ENCODE measurements around the gene ZNF672. TPM values are rescaled to one million over a fixed set of nuclear protein-coding genes. Genes with fewer than 3 reads are reported as not detected.

ZNF672 gene
- polyA plus RNA-seq, 1 experiment, result 17.1 TPM

- TF ChIP-seq, protein P1, sequence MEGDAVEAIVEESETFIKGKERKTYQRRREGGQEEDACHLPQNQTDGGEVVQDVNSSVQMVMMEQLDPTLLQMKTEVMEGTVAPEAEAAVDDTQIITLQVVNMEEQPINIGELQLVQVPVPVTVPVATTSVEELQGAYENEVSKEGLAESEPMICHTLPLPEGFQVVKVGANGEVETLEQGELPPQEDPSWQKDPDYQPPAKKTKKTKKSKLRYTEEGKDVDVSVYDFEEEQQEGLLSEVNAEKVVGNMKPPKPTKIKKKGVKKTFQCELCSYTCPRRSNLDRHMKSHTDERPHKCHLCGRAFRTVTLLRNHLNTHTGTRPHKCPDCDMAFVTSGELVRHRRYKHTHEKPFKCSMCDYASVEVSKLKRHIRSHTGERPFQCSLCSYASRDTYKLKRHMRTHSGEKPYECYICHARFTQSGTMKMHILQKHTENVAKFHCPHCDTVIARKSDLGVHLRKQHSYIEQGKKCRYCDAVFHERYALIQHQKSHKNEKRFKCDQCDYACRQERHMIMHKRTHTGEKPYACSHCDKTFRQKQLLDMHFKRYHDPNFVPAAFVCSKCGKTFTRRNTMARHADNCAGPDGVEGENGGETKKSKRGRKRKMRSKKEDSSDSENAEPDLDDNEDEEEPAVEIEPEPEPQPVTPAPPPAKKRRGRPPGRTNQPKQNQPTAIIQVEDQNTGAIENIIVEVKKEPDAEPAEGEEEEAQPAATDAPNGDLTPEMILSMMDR (IDR thresholded peaks at IDR 0.05; ENCODE audit: insufficient read depth, low read depth, low read length), result no peak
- CTCF ChIA-PET, result interaction anchor here (2.0 kb wide), 1 partner anchor 12 kb away, joined by 8 read pairs; no protein-coding TSS in a partner anchor
- Histone ChIP-seq H3K27me3 (ENCODE audit: control insufficient read depth, insufficient read depth, low read length) (no peaks in the 10 kb centered on the region), H3K4me3 (ENCODE audit: low read depth, low read length) (no peak overlapping the region), H3K36me3 (ENCODE audit: control insufficient read depth, insufficient read depth, low read length) (peaks cover 12% of the 10 kb centered on the region)
- no peak for DNase-seq (ENCODE audit: low read depth)
- POLR2A ChIA-PET, result no interaction called here
These were observed 15.8 kb downstream of the ZNF672 start for GRCh38 chr1:248853663-248854375.

GRCh38 chr1:248855580-248855979 lies 17.6 kb downstream of the ZNF672 start:
- H3K4me3 ChIP-seq (ENCODE audit: low read depth, low read length), result no peak overlapping the region
- POLR2A ChIA-PET, result no interaction called here
- TF ChIP-seq, protein P1 (IDR thresholded peaks at IDR 0.05; ENCODE audit: insufficient read depth, low read depth, low read length), result no peak
- CTCF ChIA-PET, result no interaction called here
- no peaks in the 10 kb centered on the region for H3K27me3 ChIP-seq (ENCODE audit: control insufficient read depth, insufficient read depth, low read length)
- DNase-seq (ENCODE audit: low read depth), result no peak
- peaks cover 3% of the 10 kb centered on the region; the same call in 1 of the 2 replicates for H3K36me3 ChIP-seq (ENCODE audit: control insufficient read depth, insufficient read depth, low read length)

GRCh38 chr1:248856176-248856575 lies 18.2 kb downstream of the ZNF672 start:
- TF ChIP-seq, protein P1 (IDR thresholded peaks at IDR 0.05; ENCODE audit: insufficient read depth, low read depth, low read length), result no peak
- H3K36me3 ChIP-seq (ENCODE audit: control insufficient read depth, insufficient read depth, low read length), result peaks cover 3% of the 10 kb centered on the region; the same call in 1 of the 2 replicates
- H3K27me3 ChIP-seq (ENCODE audit: control insufficient read depth, insufficient read depth, low read length), result no peaks in the 10 kb centered on the region
- CTCF ChIA-PET, result no interaction called here
- POLR2A ChIA-PET, result no interaction called here
- no peak overlapping the region for H3K4me3 ChIP-seq (ENCODE audit: low read depth, low read length)
- DNase-seq (ENCODE audit: low read depth), result no peak

GRCh38 chr1:248857201-248857600 lies 19.2 kb downstream of the ZNF672 start:
- ChIA-PET CTCF (no interaction called here), POLR2A (no interaction called here)
- TF ChIP-seq, protein P1 (IDR thresholded peaks at IDR 0.05; ENCODE audit: insufficient read depth, low read depth, low read length), result no peak
- peaks cover 3% of the 10 kb centered on the region; the same call in 1 of the 2 replicates for H3K36me3 ChIP-seq (ENCODE audit: control insufficient read depth, insufficient read depth, low read length)
- no peaks in the 10 kb centered on the region for H3K27me3 ChIP-seq (ENCODE audit: control insufficient read depth, insufficient read depth, low read length)
- no peak for DNase-seq (ENCODE audit: low read depth)
- no peak overlapping the region for H3K4me3 ChIP-seq (ENCODE audit: low read depth, low read length)

GRCh38 chr1:248857749-248858095 lies 19.7 kb downstream of the ZNF672 start:
- CTCF ChIA-PET, result interaction anchor here (0.7 to 2.4 kb wide), 5 partner anchors 11 to 60 kb away, joined by 4 to 20 read pairs (median 5); partner anchors contain the start of gene ZNF672
- peak overlapping the region; percentile 50 for H3K4me3 ChIP-seq (ENCODE audit: low read depth, low read length)
- peaks cover 3% of the 10 kb centered on the region; the same call in 1 of the 2 replicates for H3K36me3 ChIP-seq (ENCODE audit: control insufficient read depth, insufficient read depth, low read length)
- TF ChIP-seq, protein P1 (IDR thresholded peaks at IDR 0.05; ENCODE audit: insufficient read depth, low read depth, low read length), result no peak
- POLR2A ChIA-PET, result no interaction called here
- no peaks in the 10 kb centered on the region for H3K27me3 ChIP-seq (ENCODE audit: control insufficient read depth, insufficient read depth, low read length)
- no peak for DNase-seq (ENCODE audit: low read depth)

Measured in BJ (cell line).